Lower lobe of right lung (tissue), 2 donors: ENCODE data around the gene SORL1. TPM values are rescaled to one million over a fixed set of nuclear protein-coding genes. Genes with fewer than 3 reads are reported as not detected.
A peak's percentile ranks its signal among the peaks of the same experiment; 100 is the strongest.

Experiments
- ATAC-seq, 2 donors: fragments of 200-7000 bp; cut with Tn5 transposase; one replicate each; pipeline ENCODE4 v1.9.1; 2020 to 2022; ENCODE audit warnings: mild to moderate bottlenecking in 2 of 2, moderate library complexity in 2 of 2
- DNase-seq: peaks from one replicate; pipeline ENCODE4 v3.0.0-alpha.2; 2020
- H3K27ac ChIP-seq: fragments of 200-600 bp; one replicate; pipeline ENCODE4 v1.8.0; 2022
- H3K27me3 ChIP-seq: fragments of 200-600 bp; one replicate; pipeline ENCODE4 v1.8.0; 2022; ENCODE audit warnings: low read depth
- H3K36me3 ChIP-seq: fragments of 200-600 bp; one replicate; pipeline ENCODE4 v1.8.0; 2022; ENCODE audit warnings: mild to moderate bottlenecking
- H3K4me1 ChIP-seq: fragments of 200-600 bp; one replicate; pipeline ENCODE4 v1.8.0; 2022
- H3K4me3 ChIP-seq: fragments of 200-600 bp; one replicate; pipeline ENCODE4 v1.8.0; 2022; ENCODE audit warnings: mild to moderate bottlenecking
- H3K9me3 ChIP-seq: fragments of 200-600 bp; one replicate; pipeline ENCODE4 v1.8.0; 2022
- intact Hi-C: fragments of 100-400 bp; cut with DNase I; formaldehyde crosslinking; loops from one replicate; pipeline ENCODE4 v1.11.0; 2022
- total RNA-seq: library from RNA; stranded (reverse); fragmentation: NEBNext Ultra II Directional; extraction: Animal tissue kit (Norgen Biotek cat#: 25700); gene quantifications from one replicate; pipeline ENCODE4 v1.2.1, GENCODE V29; 2021
- TF ChIP-seq, protein P1 (sequence below): fragments of 200-600 bp; IDR thresholded peaks from one replicate; pipeline ENCODE4 v1.8.0; 2022; ENCODE audit warnings: antibody characterized with exemption, mild to moderate bottlenecking
- donor health status: DM: no; HTN: yes; CAD: no; lungs with severe emphysema.

SORL1 gene
- total RNA-seq, 1 donor from 2014 or later = 74.0 TPM

DNA sequence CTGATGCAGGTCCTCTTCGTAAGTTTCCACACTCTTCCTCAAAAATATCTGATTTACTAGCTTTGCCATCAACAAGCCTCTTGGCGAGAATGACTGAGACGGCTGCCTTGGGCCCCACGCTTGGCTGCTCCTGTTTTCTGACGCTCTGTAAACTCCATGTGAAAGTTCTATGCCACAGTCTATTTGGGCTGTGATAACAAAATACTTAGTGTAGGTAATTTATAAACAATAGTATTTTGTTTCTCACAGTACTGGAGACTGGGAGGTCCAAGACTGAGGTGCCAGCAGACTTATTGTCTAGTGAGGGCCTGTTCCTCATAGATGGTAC, 123.8 kb downstream of the SORL1 start:
- intact Hi-C loops = no loop called here
- TF ChIP-seq, protein P1, sequence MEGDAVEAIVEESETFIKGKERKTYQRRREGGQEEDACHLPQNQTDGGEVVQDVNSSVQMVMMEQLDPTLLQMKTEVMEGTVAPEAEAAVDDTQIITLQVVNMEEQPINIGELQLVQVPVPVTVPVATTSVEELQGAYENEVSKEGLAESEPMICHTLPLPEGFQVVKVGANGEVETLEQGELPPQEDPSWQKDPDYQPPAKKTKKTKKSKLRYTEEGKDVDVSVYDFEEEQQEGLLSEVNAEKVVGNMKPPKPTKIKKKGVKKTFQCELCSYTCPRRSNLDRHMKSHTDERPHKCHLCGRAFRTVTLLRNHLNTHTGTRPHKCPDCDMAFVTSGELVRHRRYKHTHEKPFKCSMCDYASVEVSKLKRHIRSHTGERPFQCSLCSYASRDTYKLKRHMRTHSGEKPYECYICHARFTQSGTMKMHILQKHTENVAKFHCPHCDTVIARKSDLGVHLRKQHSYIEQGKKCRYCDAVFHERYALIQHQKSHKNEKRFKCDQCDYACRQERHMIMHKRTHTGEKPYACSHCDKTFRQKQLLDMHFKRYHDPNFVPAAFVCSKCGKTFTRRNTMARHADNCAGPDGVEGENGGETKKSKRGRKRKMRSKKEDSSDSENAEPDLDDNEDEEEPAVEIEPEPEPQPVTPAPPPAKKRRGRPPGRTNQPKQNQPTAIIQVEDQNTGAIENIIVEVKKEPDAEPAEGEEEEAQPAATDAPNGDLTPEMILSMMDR = no peak
- H3K36me3 ChIP-seq = no peaks in the 10 kb centered on the region
- no peak for ATAC-seq
- no peak overlapping the region for H3K4me3 ChIP-seq
- H3K27me3 ChIP-seq = no peaks in the 10 kb centered on the region
- no peaks in the 10 kb centered on the region for H3K9me3 ChIP-seq
- H3K27ac ChIP-seq = peak overlapping the region; percentile 37
- H3K4me1 ChIP-seq = peaks cover 47% of the 10 kb centered on the region
- no peak for DNase-seq

DNA sequence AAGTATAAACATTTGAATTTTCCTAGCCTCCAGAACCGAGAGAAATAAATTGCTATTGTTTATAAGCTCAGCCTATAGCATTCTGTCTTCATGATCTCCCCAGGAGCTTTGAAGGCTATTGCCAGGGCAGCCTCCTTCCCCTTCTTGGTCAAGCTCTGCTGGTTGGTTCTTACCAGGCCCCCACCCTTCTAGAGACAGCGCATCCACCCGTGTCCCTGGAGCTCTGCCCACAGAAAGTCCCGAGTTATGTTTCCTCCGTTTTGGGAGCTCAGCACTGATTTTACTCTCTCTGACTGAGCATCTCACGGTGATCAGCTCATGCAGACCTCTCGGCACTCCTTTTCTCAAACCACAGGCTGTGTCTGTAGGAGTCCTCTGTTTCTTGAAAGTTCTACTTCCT, 124.4 kb downstream of the SORL1 start:
- TF ChIP-seq, protein P1 = no peak
- H3K27ac ChIP-seq = no peak overlapping the region
- no peaks in the 10 kb centered on the region for H3K36me3 ChIP-seq

DNA sequence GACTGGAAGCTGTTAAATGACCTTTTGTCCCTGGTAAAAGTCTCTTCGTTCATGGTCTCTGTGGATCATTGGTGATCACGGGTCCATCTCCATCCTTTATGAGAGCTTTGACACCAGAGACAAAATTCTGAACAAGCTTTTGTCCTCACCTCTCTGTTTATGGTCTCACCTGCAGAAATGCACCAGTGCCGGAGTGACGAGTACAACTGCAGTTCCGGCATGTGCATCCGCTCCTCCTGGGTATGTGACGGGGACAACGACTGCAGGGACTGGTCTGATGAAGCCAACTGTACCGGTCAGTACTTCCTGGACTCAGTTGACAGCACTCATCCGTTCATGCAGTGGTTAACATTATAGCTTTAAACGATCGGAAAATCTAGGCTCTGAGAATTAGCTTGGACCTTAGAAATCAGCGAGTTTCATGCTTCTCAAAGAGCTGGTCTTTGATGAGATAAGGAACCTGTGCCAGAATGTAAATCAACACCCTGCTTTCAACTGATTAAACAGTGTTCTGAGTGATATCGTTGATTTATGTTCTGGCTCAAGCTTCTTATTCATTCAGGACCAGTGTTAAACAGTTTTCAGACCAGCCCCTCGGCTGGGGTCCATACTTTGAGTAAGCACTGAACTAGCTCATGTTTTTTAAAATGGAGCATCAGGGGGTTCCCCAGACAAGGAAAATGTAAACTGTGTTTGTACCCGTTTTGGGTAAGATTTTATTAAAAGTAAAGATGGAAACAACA, 125.2 kb downstream of the SORL1 start:
- no peak overlapping the region for H3K27ac ChIP-seq
- no peaks in the 10 kb centered on the region for H3K27me3 ChIP-seq
- intact Hi-C loops = no loop called here
- TF ChIP-seq, protein P1 = no peak
- no peaks in the 10 kb centered on the region for H3K36me3 ChIP-seq
- no peaks in the 10 kb centered on the region for H3K9me3 ChIP-seq
- DNase-seq (no peak), ATAC-seq (no peak)
- no peak overlapping the region for H3K4me3 ChIP-seq
- H3K4me1 ChIP-seq = peaks cover 50% of the 10 kb centered on the region

More for the DNA sequence above, 124.4 kb downstream of the SORL1 start:
- no peak for DNase-seq
- Histone ChIP-seq H3K9me3 (no peaks in the 10 kb centered on the region), H3K27me3 (no peaks in the 10 kb centered on the region), H3K4me3 (no peak overlapping the region), H3K4me1 (peaks cover 47% of the 10 kb centered on the region)
- intact Hi-C loops = no loop called here
- ATAC-seq = peak; percentile 52 to 65

DNA sequence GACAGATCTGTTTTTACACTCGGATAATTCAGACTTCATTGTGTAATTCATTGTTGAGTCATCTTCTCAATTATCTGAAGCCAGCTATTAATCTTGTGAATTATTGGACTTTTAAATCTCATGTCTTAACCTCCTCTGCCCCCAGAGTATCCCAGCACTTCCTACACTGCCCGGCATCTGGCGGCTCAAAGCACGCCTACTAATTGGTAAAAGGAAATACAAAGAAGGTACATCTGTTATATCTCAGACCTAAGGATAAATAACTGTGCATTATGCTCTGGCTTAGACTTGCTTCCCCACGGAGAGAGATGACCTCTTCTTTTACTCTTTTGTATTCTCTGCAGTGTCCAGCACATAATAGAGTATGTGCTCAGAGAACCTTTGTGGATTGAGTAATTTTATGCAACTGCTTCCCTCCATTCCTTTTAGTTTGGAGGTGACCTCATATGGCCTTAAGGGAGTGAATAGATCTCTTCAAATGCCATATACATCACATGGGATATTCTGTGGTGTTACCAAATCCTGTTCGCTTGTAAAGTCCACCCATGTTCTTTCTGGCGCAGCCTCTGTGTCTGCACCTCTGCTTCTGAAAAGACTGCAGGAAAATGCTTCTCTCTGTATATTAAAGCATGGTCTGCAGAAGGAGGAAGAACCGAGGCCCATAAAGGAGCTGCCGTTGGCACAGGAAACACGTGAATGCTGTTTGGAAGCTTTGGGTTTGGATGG, 126.3 kb downstream of the SORL1 start:
- Histone ChIP-seq H3K27ac (no peak overlapping the region), H3K27me3 (no peaks in the 10 kb centered on the region), H3K9me3 (no peaks in the 10 kb centered on the region), H3K4me3 (no peak overlapping the region), H3K36me3 (peaks cover 2% of the 10 kb centered on the region), H3K4me1 (peaks cover 47% of the 10 kb centered on the region)
- intact Hi-C loops = no loop called here
- DNase-seq (no peak), ATAC-seq (peak in 1 of 2 donors; percentile 10)
- TF ChIP-seq, protein P1 = no peak

DNA sequence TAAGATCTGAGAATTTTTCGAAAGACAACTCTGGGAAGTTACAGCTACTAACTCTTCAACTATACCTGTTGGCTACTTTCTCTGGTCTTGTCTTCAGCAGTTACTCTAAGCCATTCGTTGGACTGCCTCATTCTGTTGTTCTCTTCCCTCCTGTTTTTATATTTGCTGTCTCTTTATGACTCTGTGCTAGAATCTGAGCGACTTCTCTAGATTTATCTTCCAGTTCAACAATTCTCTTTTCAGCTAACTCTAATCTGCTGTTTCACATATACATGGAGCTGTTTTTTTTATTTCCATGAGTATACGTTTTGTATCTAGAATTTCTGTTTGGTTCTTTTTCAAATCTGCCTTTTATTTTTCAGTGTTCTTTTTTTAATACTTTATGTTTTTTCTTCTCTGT, 128.0 kb downstream of the SORL1 start:
- H3K4me1 ChIP-seq = peaks cover 43% of the 10 kb centered on the region
- H3K9me3 ChIP-seq = no peaks in the 10 kb centered on the region
- H3K4me3 ChIP-seq = no peak overlapping the region
- intact Hi-C loops = no loop called here
- no peak overlapping the region for H3K27ac ChIP-seq
- H3K27me3 ChIP-seq = no peaks in the 10 kb centered on the region
- H3K36me3 ChIP-seq = peaks cover 8% of the 10 kb centered on the region
- no peak for ATAC-seq
- TF ChIP-seq, protein P1 = no peak
- DNase-seq = no peak
